HG02798 (cell line): ENCODE results near the gene CFAP73.
"Not testable (repeated sequence)": the region's sequence is repeated elsewhere in the genome, so short reads cannot be mapped to it uniquely, and the experiment has no call there.

Experiments used
- ATAC-seq: cut with Tn5 transposase; IDR thresholded peaks from one replicate; pipeline ENCODE4 v1.9.1; 2021; ENCODE audit warnings: mild to moderate bottlenecking; ENCODE audit not compliant: unreplicated experiment, poor library complexity

Gene CFAP73

DNA sequence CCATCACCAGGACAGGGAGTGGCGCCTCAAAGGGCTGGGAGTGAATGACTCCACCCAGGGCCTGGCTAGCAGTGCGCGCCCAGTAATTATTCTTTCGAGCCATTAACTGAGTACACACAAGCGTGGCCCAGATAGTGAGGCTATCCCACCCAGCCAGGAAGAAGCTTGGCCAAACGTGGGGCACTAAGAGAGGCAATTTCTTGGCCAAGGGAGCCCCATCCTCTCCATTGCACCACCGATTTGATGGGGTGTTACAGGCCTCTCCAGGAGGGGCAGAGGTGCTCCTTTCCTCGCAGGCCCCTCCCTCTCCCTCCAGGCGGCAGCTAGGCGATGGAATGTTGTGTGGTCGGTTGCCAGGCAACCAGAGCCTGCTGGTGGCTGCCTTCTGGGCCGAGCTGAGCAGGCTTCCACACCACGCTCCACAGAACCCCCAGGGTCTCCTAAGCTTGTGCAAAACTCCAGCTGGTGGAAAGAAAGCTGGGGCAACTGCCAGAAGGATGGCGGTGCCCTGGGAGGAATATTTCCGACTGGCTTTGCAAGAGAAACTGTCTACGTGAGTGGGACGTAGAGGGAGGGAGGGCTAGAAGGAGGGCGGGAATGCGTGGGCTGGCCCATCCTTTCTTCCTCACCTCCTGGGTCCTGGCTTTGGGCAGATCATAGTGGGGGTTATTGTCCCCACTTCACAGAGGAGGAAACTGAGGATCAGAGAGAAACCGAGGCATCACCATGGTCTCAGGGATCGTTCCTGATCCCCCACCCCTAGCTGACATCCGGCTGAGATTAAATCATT lies at the start of gene CFAP73:
Gene CFAP73 (plus strand): TSS at position 364 of the 790 bp plus-strand sequence. CDS start 134 bp downstream, at position 498.
- no peak for ATAC-seq

DNA sequence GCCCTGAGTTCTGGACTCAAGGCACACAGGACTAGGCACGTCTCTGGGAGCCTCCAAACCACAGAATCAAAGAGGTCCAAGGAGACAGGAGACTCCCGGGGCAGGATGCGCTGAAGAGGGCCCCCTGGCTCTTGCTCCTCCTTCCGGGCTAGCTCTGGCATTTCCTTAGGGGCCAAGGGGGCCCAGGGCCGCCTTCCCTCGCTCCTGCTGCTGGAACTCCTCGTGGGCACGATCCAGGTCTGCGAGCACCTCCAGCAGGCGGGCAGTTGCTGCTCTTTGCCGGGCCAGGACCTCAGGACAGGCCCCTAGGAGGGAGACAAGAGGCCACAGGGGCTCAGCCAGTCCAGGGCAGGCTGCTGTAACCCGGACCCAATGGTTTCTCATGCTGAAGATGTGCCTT lies 49.8 kb upstream of the CFAP73 start:
- ATAC-seq, result no peak

DNA sequence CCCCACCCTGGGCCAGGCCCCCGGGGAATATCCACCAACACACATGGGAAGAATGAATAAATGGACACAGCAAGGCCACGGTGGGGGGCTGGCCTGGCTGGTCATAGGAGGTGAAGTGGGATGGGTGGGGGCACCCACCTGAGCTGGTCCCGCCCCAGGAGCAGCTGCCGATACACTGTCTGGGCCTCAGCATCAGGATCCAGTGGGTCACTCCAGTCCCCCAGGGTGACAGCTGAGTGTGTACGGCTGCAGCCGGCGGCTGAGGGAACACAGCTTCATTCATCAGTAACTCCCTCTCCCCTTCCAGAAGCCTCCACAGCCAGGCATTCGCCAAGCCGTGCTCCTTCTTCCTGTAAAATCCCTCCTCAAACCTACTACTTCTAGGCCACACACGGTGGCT lies 47.8 kb upstream of the CFAP73 start:
- no peak for ATAC-seq

DNA sequence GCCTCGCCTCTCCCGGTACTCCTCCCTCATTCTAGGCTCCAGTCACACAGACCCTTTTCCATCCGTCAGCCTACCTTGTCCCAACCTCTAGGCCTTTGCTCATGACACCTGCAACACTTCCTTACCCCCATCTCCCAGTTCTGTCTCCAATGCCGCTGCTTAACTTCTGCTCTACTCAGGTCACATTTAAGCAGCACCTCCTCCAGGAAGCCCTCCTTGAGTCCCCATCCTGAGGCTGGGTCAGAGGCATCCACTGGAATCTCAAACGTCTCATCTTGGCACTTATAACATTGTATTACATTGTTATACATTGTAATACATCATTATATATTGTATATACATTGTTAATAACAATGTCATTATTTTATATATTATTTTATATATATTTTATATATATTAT lies 46.7 kb upstream of the CFAP73 start:
- ATAC-seq, result no peak

DNA sequence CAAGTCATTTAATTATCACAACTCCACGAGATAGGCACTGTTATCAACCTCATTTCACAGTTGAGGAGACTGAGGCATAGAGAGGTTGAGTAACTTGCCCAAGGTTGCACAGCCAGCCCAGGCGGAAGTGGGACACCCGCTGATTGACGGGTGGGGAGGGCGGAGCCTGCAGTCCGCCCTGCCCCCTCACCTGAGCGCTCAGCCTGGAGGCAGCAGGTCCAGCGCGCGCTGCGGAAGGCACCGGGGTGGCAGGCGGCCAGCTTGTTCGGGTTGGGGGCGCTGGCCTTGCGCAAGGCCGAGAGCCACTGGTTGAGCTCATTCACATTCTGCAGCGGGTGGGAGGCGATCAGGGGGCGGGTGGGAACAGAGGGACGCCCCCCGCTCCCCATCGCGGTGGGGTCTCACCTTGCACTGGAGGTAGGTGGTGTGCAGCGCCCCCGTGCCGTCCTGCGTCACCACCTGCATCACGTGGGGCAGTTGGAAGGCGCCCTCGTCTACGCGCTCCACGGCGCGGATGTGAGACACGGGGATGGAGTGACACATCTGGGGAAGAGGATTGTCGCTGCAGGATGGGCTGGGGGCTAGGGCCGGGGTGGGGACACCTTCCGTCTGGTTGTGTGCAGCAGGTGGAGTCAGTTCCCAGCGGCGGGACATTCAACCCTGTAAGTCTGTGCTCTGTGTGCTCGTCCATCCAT lies 45.6 kb upstream of the CFAP73 start:
- ATAC-seq, result no peak

DNA sequence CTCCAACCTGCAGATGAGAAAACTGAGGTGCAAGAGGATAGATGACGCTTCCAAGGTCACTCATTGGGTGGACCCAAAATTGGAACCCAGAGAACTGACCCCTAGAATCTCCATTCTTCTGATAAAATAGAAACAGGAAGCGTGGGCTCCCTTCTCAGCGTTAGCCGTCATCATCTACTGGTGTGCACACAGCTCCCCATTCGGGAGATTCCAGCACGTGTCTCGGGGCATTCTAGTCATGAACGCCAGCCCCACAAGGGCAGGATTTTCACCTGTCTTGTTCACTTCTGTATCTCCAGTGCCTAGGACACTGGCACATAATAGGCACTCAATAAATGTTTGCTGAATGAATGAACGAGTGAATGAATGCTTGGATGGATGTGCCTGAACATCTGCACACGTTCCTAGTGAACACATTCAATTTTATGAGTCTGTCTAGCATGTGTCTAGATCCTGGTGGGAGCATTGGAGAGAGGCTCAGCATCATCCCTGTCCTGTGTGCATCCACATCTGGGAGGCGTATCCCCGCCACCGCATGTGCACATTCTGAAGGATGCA lies 44.5 kb upstream of the CFAP73 start:
- no peak for ATAC-seq

DNA sequence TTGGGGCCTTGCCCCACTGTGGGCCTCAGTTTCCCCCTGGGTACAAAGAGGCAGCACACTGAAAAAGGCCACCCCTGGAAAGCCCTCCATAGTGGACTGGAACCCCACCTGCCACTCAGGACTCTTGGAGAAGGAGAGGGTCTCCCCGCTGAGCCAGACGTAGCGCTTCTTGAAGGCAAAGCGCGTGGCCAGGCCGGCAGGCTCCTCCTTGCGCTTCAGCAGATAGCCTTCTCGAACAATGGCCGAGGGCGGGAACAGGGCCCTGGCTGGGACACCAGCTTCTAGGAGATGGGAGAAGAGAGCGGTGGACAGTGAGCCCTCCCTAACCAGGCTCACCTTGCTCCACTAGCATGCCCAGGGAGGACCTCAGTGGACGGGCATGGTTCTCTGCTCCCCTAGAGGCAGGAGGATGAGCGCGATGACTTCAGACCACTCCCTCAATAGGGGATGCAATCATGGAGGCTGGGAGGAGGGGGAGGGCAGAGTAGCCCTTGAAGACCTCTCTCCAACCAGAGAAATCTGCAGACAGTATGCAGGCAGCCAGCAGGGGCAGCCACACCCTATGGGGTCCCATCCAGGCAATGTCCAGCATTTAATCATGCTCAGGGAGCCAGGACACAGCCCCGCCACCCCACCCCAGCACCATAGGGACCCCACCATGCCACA lies 43.8 kb upstream of the CFAP73 start:
- no peak for ATAC-seq

DNA sequence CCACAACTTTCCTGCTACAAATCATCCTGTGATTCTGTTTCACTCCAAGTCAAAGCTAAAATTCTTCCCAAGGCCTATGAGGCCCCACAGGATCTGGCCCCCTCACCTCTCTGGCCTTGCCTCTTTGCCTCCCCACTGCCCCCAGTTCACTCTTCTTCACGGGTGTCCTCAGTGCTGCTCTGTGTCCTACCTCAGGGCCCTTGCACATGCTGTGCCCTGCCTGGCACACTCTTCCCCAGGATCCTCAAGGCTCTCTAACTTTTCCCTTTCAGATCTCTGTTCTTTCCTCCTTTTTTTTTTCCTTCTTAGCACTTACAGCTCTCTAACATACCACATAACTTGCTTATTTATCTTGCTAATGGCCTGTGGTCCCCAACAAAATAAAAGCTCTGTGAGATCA lies 43.2 kb upstream of the CFAP73 start:
- ATAC-seq, result no peak

DNA sequence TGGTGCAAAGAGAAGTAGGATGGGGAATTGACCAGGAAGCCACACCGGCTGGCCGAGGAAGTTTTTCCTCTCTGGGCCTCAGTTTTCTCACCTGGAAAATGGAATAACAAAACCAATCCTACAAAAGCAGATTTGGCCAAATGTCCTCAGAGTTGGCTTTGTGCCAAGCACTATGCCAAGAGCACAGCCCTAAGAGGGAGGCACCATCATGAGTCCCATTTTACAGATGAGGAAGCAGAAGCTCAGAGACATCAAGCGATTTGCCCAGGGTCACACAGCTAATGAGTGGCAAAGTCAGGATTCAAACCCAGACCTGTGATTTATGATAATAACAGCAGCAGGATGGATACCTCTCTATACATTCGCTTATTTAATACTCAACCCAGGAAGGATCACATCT lies 41.2 kb upstream of the CFAP73 start:
- no peak for ATAC-seq

DNA sequence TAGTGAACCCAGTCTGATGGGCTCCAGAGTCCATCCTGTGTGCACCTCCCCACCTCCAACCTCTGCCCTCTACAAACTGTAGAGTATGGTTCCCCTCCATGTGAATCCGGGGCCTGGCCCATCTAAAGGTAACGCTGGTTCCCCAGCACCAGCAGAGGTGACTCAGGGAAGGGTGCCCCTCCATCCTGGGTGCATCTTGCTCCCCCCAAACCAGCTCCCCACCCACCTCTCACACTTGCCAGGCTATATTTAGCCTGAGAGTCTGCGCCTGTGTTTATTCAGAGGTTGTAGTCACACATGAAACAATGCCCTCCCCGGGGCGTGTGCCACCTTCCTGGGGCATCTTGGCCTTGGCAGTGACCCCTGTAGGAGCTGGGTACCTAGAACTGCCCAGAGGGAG lies 40.2 kb upstream of the CFAP73 start:
- no peak for ATAC-seq

DNA sequence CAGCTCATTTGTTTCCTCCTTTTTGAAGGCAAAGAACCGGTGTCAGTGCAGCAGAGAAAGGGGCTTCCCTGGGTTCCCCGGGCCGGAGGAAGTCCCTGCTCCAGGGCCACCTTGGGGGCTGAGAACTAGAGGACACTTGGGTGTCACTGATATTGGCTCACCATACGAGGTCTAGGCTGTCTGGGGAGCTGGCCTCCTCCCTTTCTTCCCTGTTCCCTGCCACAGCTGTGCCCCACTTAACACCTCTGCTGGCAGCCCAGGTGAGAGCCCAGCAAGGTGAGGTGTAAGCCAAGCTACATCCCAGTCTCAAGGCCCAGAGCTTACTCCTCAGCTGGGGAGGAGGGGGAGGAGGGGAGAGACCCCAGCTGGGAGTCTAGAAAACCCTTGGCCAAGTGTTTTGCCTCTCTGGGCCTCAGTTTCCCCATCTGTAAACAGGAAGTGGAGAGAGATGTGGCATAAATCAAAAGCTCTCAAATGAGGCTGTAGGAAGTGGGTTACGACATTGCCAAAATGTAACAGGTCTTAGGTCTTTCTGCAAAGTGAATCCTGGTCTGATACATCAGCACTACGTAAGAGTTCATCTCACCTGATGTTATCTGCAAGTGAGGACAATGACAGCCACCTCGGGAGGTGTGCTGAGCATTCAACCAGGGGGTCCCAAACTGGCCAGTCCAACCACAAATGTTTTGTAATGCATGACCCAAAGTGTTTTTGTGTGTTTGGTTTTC lies 39.5 kb upstream of the CFAP73 start:
- ATAC-seq, result no peak

DNA sequence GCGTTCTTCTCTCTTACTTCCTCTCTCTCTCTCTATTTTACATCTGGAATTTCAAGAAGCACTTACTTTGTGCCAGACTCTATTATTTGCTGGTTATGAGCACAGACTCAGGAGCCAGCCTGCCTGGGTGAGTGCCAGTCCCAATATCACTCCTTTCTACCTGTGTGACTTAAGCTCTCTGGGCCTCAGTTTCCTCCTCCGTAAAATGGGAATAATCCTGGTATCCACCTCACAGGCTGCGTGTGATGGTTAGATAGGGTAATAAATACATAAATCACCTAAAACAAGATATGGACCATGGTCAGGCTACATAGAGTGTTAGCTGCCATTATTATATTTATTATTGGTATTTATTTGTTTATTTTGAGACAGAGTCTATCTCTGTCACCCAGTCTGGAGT lies 38.3 kb upstream of the CFAP73 start:
- ATAC-seq, result no peak

DNA sequence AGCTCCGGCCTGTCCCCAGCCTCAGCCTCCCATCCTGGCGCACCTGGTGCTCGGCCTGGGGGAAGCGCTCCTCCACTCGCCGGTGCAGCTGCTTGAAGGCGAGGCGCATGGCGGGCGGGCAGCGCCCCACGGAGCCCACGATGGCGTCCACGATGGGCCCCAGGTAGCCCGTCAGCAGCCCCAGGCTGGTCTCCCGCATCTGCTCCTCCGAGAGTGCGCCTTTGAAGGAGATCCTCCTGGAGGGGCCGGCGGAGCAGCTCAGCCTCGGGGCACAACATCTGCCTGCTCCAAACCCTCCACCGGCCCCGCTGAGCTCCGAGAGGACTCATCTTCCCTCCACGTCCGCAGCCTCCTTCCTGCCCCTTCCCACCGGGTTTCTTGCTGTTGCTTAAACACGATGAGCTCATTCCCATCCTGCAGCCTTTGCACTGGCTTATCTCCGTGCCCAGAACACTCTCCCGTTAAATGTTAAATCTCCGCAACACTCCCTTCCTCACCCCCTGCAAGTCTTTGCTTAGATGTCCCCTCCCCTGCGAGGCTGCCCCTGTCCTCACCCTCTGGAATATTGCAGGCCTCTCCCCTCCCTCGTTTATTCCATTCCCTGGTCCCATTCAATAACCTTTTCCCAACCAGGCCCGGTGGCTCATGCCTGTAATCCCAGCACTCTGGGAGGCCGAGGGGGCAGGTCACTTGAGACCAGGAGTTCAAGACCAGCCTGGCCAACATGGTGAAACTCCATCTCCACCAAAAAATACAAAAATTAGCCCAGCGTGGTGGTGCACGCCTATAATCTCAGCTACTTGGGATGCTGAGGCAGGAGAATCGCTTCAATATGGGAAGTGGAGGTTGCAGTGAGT lies 37.3 kb upstream of the CFAP73 start:
- no peak for ATAC-seq

DNA sequence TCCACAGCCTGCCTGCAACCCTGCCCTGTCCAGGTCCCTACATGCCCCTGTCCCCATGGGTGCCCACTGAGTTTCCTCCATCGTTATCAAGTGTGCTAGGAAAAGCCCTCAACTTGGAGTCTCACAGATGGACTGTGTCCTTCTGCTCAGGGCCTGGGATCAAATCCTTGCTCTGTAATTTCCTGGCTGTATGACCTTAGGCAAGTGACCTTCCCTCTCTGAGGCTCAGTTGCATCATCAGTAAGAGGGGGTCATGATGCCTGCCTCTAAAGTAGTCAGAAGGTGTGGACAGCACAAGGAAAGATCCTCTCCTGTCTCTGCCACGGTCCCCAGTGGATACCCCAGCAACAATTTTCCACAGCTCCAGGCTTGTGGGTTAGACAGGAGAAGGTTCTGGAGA lies 36.1 kb upstream of the CFAP73 start:
- no peak for ATAC-seq

DNA sequence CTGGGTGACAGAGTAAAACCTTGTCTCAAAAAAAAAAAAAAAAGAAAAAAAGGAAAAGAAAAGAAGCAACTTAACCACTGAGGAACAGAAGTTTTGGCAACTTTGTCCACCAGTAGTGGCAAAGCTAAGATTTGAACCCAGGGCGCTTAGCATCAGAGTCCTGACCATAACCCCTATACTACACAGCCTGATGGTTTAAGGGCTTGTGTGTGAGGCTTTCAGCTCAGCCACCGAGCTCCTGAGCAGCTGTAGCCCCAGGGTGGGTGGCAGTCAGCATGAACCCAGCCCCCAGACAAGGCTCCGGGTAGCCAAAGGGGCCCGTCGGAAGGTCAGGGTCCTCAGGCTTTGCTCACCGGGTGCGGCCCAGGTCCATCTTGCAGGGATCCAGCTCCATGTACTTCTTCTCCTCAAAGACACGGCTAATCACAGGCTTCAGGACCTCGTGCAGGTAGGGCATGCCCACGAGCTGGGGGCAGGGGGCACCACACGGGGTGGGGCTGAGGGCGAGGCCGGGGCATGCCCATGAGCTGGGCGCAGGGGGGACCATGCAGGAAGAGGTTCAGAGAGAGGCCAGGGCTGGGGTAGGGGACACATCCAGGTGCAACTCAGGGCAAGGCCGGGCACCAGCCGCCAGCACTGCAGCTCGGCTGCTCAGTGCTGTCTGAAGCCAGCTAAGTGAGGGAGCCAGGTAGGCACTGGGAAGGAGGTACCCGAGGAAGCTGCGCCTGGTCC lies 34.9 kb upstream of the CFAP73 start:
- ATAC-seq, result no peak

DNA sequence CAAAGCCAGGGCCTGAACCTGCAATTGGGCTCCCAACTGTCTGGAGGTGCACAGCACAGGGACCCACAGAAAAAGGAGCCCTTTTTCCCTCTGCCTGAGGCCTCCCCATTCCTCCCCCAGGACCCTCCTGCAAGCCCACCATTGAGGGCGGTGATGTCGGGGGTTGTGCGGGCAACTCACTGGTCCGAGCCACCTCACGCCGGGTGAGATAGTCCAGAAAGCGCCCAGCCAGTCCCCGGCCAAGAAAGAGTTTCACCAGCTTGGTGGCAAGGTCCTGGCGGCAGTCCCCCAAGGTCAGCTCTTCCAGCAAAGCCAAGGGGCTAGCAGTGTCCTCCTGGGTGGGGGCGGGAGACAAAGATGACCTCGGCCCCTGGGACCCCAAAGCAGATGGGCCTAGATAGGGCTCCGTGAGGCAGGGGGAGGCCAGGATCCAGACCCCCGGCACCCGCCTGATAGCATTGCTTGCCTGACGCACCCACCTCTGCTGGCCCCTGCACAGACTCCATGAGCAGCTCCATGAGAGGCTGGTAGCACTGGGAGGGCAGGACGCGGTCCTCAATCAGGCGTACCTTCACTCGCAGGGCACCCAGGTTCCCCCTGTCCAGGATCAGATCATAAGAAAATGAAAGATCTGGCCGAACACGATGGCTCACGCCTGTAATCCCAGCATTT lies 33.9 kb upstream of the CFAP73 start:
- no peak for ATAC-seq

DNA sequence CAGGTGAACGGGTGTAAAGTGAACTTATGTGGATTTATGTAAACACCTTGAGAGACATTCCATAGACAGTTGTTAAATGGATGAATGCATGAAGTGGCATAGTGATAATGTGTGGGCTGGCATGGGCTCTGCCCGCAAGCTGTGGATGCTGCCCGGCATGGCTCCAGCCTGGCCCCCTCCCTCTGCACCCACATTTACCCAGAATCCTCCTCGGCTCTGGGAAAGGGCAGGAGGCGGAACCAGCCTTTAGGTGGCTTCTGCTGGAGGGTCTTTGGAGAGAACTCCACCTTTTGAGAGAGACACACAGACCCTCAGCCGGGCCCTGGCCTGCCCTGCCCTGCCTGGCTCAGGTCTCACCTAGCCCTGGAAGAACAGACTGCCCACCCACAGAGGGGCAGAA lies 32.6 kb upstream of the CFAP73 start:
- no peak for ATAC-seq

DNA sequence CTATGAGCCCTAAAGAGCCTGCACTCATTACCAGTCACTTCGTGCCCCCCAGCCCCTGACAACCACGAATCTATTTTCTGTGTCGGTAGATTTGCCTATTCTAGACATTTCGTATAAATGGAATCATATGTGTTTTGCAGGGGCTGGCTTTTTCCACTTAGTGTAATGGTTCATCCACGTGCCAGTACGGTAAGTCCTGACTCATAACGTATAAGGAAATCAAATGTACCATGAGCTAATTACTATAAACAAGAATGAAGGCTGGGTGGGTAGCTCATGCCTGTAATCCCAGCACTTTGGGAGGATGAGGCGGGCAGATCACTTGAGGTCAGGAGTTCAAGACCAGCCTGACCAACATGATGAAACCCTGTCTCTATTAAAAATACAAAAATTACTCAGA lies 31.8 kb upstream of the CFAP73 start:
- not testable (repeated sequence) for ATAC-seq
